ENCODE measurements around the gene NUP98.

- TF ChIP-seq, protein P1, sequence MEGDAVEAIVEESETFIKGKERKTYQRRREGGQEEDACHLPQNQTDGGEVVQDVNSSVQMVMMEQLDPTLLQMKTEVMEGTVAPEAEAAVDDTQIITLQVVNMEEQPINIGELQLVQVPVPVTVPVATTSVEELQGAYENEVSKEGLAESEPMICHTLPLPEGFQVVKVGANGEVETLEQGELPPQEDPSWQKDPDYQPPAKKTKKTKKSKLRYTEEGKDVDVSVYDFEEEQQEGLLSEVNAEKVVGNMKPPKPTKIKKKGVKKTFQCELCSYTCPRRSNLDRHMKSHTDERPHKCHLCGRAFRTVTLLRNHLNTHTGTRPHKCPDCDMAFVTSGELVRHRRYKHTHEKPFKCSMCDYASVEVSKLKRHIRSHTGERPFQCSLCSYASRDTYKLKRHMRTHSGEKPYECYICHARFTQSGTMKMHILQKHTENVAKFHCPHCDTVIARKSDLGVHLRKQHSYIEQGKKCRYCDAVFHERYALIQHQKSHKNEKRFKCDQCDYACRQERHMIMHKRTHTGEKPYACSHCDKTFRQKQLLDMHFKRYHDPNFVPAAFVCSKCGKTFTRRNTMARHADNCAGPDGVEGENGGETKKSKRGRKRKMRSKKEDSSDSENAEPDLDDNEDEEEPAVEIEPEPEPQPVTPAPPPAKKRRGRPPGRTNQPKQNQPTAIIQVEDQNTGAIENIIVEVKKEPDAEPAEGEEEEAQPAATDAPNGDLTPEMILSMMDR (conservative IDR thresholded peaks at IDR 0.05; ENCODE audit: low read length): no peak
- TF ChIP-seq EZH2phosphoT487 (IDR thresholded peaks at IDR 0.05; ENCODE audit: borderline replicate concordance, low read depth, low read length): no peak
These were observed 4.8 kb upstream of the NUP98 start for GRCh38 chr11:3802011-3802790.

Data from OCI-LY7 (cell line).